Posterior cingulate gyrus (tissue), 11 donors: ENCODE results near the gene GCNT2.
"Not testable (repeated sequence)": the region's sequence is repeated elsewhere in the genome, so short reads cannot be mapped to it uniquely, and the experiment has no call there.

ENCODE experiments used
- DNase-seq, 10 donors: peaks; one replicate each; pipeline versions ENCODE4 v3.0.0 to v3.0.0-alpha.2; 2020 to 2021; ENCODE audit warnings: mixed read lengths in 3 of 10
- intact Hi-C: fragments of 100-400 bp; cut with DNase I; formaldehyde crosslinking; loops from one replicate; pipeline ENCODE4 v1.15.1; 2023

GCNT2 gene

DNA sequence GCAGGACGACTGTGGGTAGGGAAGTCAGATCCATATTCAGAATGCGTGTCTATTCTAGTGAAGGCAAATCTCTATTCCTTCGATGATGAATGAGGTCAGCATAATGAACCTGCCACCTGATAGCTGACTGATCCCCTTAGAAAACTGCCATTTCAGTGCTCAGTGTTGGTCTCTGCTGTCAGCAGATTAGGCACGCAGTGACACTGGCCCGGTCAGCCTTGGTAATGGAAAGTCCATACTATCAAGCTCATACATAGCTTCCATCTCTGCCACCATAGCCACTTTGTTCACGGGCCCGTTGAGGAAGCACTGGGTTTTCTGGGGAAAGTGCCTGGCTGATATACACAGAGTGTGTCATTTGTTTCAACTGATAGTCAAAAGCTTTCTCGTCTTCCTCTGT, 119.3 kb downstream of the GCNT2 start:
- DNase-seq: no peak
- intact Hi-C loops: no loop called here

DNA sequence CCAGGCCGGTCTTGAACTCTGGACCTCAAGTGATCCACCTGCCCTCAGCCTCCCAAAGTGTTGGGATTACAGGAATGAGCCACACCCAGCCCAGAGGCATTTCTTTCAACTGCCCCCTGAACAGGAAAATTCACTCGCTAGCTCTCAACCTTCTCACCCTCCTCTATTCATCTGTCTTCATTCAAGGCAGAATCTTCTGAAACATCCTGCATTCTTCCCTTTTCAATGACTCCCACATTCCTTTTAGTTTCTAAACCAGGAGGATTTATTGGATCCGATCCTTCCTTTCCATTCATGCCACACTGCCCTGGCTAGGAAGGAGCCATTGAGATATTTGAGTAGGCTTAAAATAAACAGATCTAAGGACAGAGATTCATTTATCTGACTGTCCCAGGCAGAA, 120.4 kb downstream of the GCNT2 start:
- no peak for DNase-seq
- intact Hi-C loops: no loop called here

DNA sequence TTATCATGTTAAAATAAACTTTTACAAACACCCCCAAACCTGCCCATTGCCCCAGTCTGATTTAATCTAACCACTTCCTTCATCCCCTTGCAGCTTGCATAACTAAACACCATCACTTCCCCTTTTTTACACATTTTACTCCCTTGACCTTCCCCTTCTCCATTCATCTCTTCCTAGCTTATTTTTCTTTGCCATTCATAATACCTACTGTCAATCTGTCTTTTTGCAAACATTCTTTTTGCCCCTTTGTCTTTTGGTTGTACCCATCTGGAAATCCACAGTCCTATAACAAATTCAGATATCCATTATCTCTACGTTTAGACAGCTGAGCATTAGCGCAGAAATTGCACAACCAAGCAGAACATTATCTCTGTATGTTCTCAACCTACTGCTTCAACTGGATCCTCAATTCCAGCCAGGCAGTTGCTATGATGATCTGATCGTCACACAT, 122.1 kb downstream of the GCNT2 start:
- intact Hi-C loops: no loop called here
- no peak for DNase-seq

DNA sequence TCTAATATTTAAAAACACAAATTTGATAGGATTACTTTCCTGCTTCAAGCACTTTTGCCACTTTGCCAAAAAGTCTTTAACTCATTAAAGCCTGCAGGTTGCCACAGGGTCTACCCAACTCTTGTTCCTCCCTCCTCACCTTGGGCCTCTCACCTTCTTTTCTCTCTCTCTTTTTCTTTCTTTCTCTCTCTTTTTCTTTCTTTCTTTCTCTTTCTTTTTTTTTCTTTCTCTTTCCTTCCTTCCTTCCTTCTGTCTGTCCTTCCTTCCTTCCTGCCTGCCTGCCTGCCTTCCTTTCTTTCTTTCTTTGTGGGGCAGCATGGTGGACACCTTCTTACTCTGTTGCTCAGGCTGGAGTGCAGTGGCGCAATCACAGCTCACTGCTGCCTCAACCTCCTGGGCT, 123.1 kb downstream of the GCNT2 start:
- DNase-seq: no peak
- intact Hi-C loops: no loop called here

GRCh38 chr6:10655508-10656055, 134.4 kb downstream of the GCNT2 start:
- no peak for DNase-seq
- intact Hi-C loops: no loop called here

GRCh38 chr6:10658910-10659698, 138.0 kb downstream of the GCNT2 start:
- intact Hi-C loops: no loop called here
- DNase-seq: peak in 1 of 10 donors; percentile 69

- peak in 2 of 10 donors; percentile 68 to 80 for DNase-seq
- intact Hi-C loops: no loop called here
Observed at GRCh38 chr6:10659699-10660348, 138.7 kb downstream of the GCNT2 start.

DNA sequence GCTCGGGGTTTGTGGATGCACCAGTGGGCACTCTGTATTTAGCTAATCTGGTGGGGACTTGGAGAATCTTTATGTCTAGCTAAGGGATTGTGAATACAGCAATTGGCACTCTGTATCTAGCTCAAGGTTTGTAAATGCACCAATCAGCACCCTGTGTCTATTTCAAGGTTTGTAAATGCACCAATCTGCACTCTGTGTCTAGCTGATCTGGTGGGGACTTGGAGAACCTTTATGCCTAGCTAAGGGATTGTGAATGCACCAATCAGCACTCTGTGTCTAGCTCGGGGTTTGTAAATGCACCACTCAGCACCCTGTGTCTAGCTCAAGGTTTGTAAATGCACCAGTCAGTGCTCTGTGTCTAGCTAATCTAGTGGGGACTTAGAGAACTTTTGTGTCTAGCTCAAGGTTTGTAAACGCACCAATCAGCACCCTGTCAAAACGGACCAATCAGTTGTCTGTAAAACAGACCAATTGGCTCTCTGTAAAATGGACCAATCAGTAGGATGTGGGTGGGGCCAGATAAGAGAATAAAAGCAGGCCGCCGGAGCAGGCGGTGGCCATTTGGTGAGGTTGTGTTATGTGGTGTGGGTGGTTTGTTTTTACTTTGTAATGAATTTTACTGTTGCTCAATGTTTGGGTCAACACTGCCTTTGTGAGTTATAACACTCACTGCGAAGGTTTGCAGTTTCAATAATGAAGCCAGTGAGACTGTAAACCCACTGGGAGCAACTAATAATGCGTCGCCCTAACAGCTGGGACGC, 139.5 kb downstream of the GCNT2 start:
- DNase-seq, intact Hi-C loops: not testable (repeated sequence)

DNA sequence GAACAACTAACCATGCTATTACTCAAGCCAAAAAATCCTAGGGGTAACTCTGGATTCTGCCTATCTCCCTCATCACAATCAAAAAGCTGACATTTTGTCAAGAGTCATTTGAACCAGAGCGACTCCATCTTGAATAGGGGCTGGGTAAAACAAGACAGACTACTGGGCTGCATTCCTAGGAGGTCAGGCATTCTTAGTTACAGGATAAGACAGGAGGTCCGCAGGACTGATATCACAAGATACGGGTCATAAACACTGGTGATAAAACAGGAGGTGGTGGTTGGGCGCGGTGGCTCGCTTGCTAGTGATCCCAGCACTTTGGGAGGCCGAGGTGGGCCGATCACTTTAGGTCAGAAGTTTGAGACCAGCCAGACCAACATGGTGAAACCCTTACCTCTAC, 141.1 kb downstream of the GCNT2 start:
- no peak for DNase-seq
- intact Hi-C loops: no loop called here

- intact Hi-C loops: no loop called here
- DNase-seq: no peak
Observed at GRCh38 chr6:10662742-10663141, 141.6 kb downstream of the GCNT2 start.

GRCh38 chr6:10665595-10665994, 144.4 kb downstream of the GCNT2 start:
- DNase-seq, intact Hi-C loops: not testable (repeated sequence)

DNA sequence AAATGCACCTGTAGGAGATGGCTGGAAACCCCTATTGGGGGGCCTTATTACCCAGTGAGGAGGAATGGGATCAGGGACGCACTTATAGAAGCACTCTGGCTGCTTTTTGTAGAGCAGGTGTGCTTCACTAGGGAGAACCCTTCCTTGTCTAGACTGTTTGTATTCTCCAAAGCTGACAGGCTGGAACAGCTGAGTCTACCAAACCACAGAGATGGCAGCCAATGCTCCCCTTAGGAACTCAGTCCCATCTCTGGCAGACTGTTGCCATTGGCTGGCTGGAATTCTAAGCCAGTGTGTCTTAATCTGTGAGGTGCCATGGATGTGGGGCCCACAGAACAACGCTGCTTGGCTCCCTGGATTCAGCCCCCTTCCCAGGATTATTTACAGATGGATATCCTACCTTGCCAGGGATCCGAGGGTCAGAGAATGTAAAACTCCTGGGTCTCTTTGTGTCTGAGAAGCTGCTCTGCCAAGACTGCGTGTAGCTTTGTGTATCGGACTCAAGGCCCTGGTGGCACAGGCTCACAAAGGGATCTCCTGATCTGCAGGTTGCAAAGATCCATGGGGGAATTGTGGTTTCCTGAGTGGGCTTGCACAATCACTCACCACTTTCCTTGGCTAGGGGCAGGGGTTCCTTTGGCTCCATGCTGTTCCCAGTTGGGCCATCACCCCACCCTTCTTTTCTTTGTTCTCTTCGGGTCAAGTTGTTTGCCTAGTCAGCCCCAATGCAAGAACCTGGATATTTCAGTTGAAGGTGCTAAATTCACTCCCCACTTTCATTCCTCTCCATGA, 147.2 kb downstream of the GCNT2 start:
- intact Hi-C loops: no loop called here
- no peak for DNase-seq

- intact Hi-C loops: no loop called here
Observed at GRCh38 chr6:10676403-10676802, 155.3 kb downstream of the GCNT2 start.

GRCh38 chr6:10678456-10678855, 157.3 kb downstream of the GCNT2 start:
- intact Hi-C loops: no loop called here
- DNase-seq: no peak

More at GRCh38 chr6:10676403-10676802, 155.3 kb downstream of the GCNT2 start:
- no peak for DNase-seq
